ENCODE results near the gene RALGPS2. TPM values are rescaled to one million over a fixed set of nuclear protein-coding genes. Genes with fewer than 3 reads are reported as not detected.

Gene RALGPS2
- total RNA-seq, 6 experiments from 2014 or later: 21.0 to 38.3 (median 28.4) TPM

DNA sequence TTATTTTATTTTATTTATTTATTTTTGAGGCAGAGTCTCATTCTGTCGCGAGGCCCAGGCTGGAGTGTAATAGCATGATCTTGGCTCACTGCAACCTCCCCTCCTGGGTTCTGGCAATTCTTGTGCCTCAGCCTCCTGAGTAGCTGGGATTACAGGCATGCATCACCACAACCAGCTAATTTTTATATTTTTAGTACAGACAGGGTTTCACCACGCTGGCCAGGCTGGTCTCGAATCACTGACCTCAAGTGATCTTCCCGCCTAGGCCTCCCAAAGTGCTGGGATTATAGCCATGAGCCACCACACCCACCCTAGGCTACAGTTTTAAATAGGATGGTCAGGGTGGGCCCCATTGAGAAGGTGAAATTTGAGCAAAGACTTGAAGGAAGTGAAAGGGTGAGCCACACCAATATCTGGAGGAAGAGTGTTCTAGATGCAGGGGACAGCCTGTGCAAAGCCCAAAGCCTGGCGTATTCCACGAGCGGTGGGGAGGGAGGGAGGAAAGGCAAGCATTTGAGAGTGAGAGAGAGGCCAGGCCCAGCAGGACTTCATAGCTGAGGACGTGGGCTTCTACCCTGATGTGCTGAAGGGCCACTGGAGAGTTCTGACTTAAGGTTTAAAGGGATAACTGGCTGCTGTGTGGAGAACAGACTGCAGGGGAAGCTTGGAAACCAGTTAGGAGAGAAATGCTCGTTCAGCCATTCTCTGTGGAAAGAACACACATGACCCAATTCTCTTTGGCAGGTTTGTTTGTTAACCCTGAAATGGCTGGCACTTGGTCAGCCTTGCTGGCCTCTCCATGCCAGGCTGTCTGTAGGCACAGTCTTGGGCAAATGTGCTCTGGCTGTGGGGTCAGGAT lies 238.0 kb downstream of the RALGPS2 start:
- DNase-seq (no peak), ATAC-seq (peak; percentile 82 to 92 (median 84))
- TF ChIP-seq POLR2A (IDR thresholded peaks at IDR 0.05): no peak
- TF ChIP-seq, protein P1, sequence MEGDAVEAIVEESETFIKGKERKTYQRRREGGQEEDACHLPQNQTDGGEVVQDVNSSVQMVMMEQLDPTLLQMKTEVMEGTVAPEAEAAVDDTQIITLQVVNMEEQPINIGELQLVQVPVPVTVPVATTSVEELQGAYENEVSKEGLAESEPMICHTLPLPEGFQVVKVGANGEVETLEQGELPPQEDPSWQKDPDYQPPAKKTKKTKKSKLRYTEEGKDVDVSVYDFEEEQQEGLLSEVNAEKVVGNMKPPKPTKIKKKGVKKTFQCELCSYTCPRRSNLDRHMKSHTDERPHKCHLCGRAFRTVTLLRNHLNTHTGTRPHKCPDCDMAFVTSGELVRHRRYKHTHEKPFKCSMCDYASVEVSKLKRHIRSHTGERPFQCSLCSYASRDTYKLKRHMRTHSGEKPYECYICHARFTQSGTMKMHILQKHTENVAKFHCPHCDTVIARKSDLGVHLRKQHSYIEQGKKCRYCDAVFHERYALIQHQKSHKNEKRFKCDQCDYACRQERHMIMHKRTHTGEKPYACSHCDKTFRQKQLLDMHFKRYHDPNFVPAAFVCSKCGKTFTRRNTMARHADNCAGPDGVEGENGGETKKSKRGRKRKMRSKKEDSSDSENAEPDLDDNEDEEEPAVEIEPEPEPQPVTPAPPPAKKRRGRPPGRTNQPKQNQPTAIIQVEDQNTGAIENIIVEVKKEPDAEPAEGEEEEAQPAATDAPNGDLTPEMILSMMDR (IDR thresholded peaks at IDR 0.05): no peak
- H3K27ac ChIP-seq: peak overlapping the region in 1 of 3 donors; percentile 49
- H3K9me3 ChIP-seq: no peaks in the 10 kb centered on the region
- no peaks in the 10 kb centered on the region for H3K27me3 ChIP-seq
- 35% methylated on average over 10 of the region's 10 CpGs for WGBS (ENCODE audit: insufficient coverage, low coverage, low lambda C conversion rate, missing lambda C conversion rate)
- H3K4me1 ChIP-seq: no peaks in the 10 kb centered on the region
- intact Hi-C loops (cut with DNase I): no loop called here
- no peaks in the 10 kb centered on the region for H3K36me3 ChIP-seq
- H3K4me3 ChIP-seq: no peak overlapping the region

DNA sequence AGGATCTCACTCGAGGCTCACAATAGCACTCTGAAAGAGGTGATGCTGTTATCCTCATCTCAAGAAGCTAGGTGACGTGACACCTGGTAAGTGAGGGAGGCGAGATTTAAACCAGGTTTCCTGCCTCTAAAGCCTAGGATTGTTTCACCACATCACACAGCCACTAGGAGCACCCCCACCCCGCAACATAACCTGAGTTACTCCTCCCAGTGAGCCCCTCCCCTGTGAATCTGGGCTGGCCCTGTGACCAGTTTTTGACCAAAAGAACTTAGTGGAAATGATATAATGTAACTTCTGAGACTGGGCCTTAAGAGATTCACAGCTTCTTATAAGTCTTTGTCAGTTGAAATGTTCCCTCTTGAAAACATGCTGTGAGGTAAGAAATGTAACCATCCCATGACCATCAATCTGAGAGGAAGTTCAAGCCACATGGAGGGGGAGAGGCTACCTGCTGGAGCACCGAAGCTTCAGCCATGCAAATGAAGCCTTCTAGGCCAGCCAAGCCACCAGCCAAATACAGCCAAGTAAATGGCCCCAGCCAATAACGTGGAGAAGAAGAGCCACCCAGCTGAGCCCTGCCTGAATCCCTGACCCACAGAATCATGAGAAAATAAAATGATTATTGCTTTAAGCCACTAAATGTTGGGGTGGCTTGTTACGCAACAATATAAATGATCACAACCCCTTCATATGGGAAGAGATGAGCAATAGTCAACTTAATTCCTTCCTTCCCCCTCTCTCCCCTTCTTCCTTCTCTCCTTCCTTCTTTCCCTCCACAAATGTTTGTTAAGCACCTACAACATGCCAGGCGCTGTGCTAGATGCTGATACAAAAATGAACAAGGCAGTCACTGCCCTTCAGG lies 239.7 kb downstream of the RALGPS2 start:
- Histone ChIP-seq H3K27ac (no peak overlapping the region), H3K36me3 (no peaks in the 10 kb centered on the region), H3K4me3 (no peak overlapping the region), H3K27me3 (no peaks in the 10 kb centered on the region), H3K4me1 (no peaks in the 10 kb centered on the region), H3K9me3 (no peaks in the 10 kb centered on the region)
- intact Hi-C loops (cut with DNase I): no loop called here
- DNase-seq (no peak), ATAC-seq (no peak)
- WGBS (ENCODE audit: insufficient coverage, low coverage, low lambda C conversion rate, missing lambda C conversion rate): 81% methylated on average over 5 of the region's 8 CpGs
- TF ChIP-seq, protein P1 (IDR thresholded peaks at IDR 0.05): no peak
- TF ChIP-seq POLR2A (IDR thresholded peaks at IDR 0.05): no peak

GRCh38 chr1:178966312-178966711 lies 241.3 kb downstream of the RALGPS2 start:
- no peaks in the 10 kb centered on the region for H3K27me3 ChIP-seq
- ATAC-seq: no peak
- H3K4me3 ChIP-seq: no peak overlapping the region
- no peaks in the 10 kb centered on the region for H3K4me1 ChIP-seq
- no peaks in the 10 kb centered on the region for H3K9me3 ChIP-seq
- TF ChIP-seq POLR2A (IDR thresholded peaks at IDR 0.05): no peak
- TF ChIP-seq, protein P1 (IDR thresholded peaks at IDR 0.05): no peak
- H3K36me3 ChIP-seq: no peaks in the 10 kb centered on the region
- intact Hi-C loops (cut with DNase I): no loop called here
- no peak for DNase-seq
- H3K27ac ChIP-seq: no peak overlapping the region

GRCh38 chr1:178969226-178969987 lies 244.4 kb downstream of the RALGPS2 start:
- no peaks in the 10 kb centered on the region for H3K9me3 ChIP-seq
- ATAC-seq: no peak
- H3K4me3 ChIP-seq: no peak overlapping the region
- TF ChIP-seq POLR2A (IDR thresholded peaks at IDR 0.05): no peak
- TF ChIP-seq, protein P1 (IDR thresholded peaks at IDR 0.05): no peak
- no peaks in the 10 kb centered on the region for H3K27me3 ChIP-seq
- H3K27ac ChIP-seq: no peak overlapping the region
- no peaks in the 10 kb centered on the region for H3K4me1 ChIP-seq
- DNase-seq: no peak
- WGBS (ENCODE audit: insufficient coverage, low coverage, low lambda C conversion rate, missing lambda C conversion rate): 80% methylated on average over 5 of the region's 9 CpGs
- no peaks in the 10 kb centered on the region for H3K36me3 ChIP-seq
- intact Hi-C loops (cut with DNase I): no loop called here

Measured in right lobe of liver (tissue), 6 donors.